Neural cell (in vitro differentiated cells): Measurements from ENCODE around the gene PAN3. TPM values are rescaled to one million over a fixed set of nuclear protein-coding genes. Genes with fewer than 3 reads are reported as not detected.

Experiments used
- H2AFZ ChIP-seq: fragments of 200-600, 300-800 bp; sonication (generic), shearing (Covaris generic); 2 replicates; pipeline ENCODE4 v1.6.0; 2014; ENCODE audit warnings: low read depth, mild to moderate bottlenecking, antibody characterized with exemption, low read length, moderate library complexity
- H3F3A ChIP-seq: fragments of 200-600 bp; shearing (Covaris generic); 2 replicates; pipeline ENCODE4 v1.6.1; 2016; ENCODE audit warnings: mild to moderate bottlenecking, moderate library complexity, mixed read lengths, antibody characterized with exemption, low read length; ENCODE audit not compliant: insufficient read depth, poor library complexity, severe bottlenecking
- H3K27ac ChIP-seq: fragments of 200-600, 300-800 bp; sonication (generic), shearing (Covaris generic); 2 replicates; pipeline ENCODE4 v1.5.1; 2014; ENCODE audit warnings: mild to moderate bottlenecking, low read length, moderate library complexity
- H3K27me3 ChIP-seq: fragments of 300-800, 200-600 bp; sonication (generic), shearing (Covaris generic); 2 replicates; pipeline ENCODE4 v1.6.0; 2014; ENCODE audit warnings: mild to moderate bottlenecking, low read depth, low read length, moderate library complexity; ENCODE audit not compliant: insufficient read depth
- H3K36me3 ChIP-seq: fragments of 300-800, 200-600 bp; sonication (generic), shearing (Covaris generic); 2 replicates; pipeline ENCODE4 v1.5.1; 2014; ENCODE audit warnings: mild to moderate bottlenecking, antibody characterized with exemption, low read length, moderate library complexity; ENCODE audit not compliant: insufficient read depth
- H3K4me2 ChIP-seq: fragments of 300-800, 200-600 bp; sonication (generic), shearing (Covaris generic); 2 replicates; pipeline ENCODE4 v1.6.0; 2014; ENCODE audit warnings: mild to moderate bottlenecking, low read length
- H3K4me3 ChIP-seq: fragments of 300-800, 200-600 bp; sonication (generic), shearing (Covaris generic); 2 replicates; pipeline ENCODE4 v1.5.1; 2014; ENCODE audit warnings: mild to moderate bottlenecking, low read length, moderate library complexity
- H3K79me2 ChIP-seq: fragments of 200-600 bp; shearing (Covaris generic); replicated peaks from 2 replicates; pipeline ENCODE4 v1.6.0; 2014; ENCODE audit warnings: mild to moderate bottlenecking, low read length, moderate library complexity; ENCODE audit not compliant: insufficient read depth
- H3K9ac ChIP-seq: fragments of 300-800, 200-600 bp; sonication (generic), shearing (Covaris generic); 2 replicates; pipeline ENCODE4 v1.6.1; 2016; ENCODE audit warnings: mild to moderate bottlenecking, low read length, mixed read lengths
- H3K9me2 ChIP-seq: fragments of 200-600 bp; shearing (Covaris generic); 2 replicates; pipeline ENCODE4 v1.6.1; 2016; ENCODE audit warnings: mild to moderate bottlenecking, low read length, mixed read lengths; ENCODE audit not compliant: insufficient read depth
- H3K9me3 ChIP-seq: fragments of 200-600, 300-800 bp; sonication (generic), shearing (Covaris generic); 2 replicates; pipeline ENCODE4 v1.6.1; 2016; ENCODE audit warnings: mild to moderate bottlenecking, mixed run types, low read length, moderate library complexity, mixed read lengths
- H4K20me1 ChIP-seq: fragments of 200-600 bp; shearing (Covaris generic); 2 replicates; pipeline ENCODE4 v1.6.1; 2016; ENCODE audit warnings: mild to moderate bottlenecking, mixed run types; ENCODE audit not compliant: insufficient read depth
- EP300 ChIP-seq: fragments of 450-650 bp; conservative IDR thresholded peaks from 2 replicates; pipeline ENCODE4 v1.6.1; 2014; ENCODE audit warnings: antibody characterized with exemption, mild to moderate bottlenecking, moderate library complexity; ENCODE audit not compliant: poor library complexity, severe bottlenecking
- EZH2 ChIP-seq: fragments of 200-600, 300-800 bp; shearing (Covaris generic), sonication (generic); IDR thresholded peaks from 2 replicates; pipeline ENCODE4 v1.6.1; 2014; ENCODE audit warnings: antibody characterized with exemption, low read length, borderline replicate concordance, mild to moderate bottlenecking; ENCODE audit not compliant: insufficient read depth, poor library complexity, severe bottlenecking
- MXI1 ChIP-seq: fragments of 450-650 bp; conservative IDR thresholded peaks from 2 replicates; pipeline ENCODE4 v1.6.1; 2014; ENCODE audit warnings: antibody characterized with exemption, mild to moderate bottlenecking; ENCODE audit not compliant: poor library complexity, severe bottlenecking
- POLR2AphosphoS5 ChIP-seq: IDR thresholded peaks from 2 replicates; pipeline ENCODE4 v1.6.1; 2012
- RAD21 ChIP-seq: fragments of 450-650 bp; conservative IDR thresholded peaks from 2 replicates; pipeline ENCODE4 v1.6.1; 2014; ENCODE audit warnings: antibody characterized with exemption, mild to moderate bottlenecking, moderate library complexity
- SMC3 ChIP-seq: fragments of 450-650 bp; conservative IDR thresholded peaks from 2 replicates; pipeline ENCODE4 v1.6.1; 2014; ENCODE audit warnings: antibody characterized with exemption, mild to moderate bottlenecking, moderate library complexity; ENCODE audit not compliant: poor library complexity
- TAF1 ChIP-seq: IDR thresholded peaks from 2 replicates; pipeline ENCODE4 v1.6.1; 2012; ENCODE audit warnings: low read depth
- polyA plus RNA-seq: library from polyadenylated mRNA; depleted of rRNA; stranded (reverse); fragments of >200 nt; gene quantifications from 2 replicates; pipeline ENCODE4 v1.2.3, GENCODE V29; 2014
- TF ChIP-seq, protein P1 (sequence below): fragments of 450-650 bp; IDR thresholded peaks from 2 replicates; pipeline ENCODE4 v1.5.1; 2014; ENCODE audit warnings: antibody characterized with exemption, mild to moderate bottlenecking, moderate library complexity; ENCODE audit not compliant: poor library complexity, severe bottlenecking
- TF ChIP-seq, protein P2 (sequence below): IDR thresholded peaks from 2 replicates; pipeline ENCODE4 v1.6.1; 2012; ENCODE audit warnings: borderline replicate concordance

PAN3 gene
- polyA plus RNA-seq, 1 donor from 2014 or later: 44.0 TPM

DNA sequence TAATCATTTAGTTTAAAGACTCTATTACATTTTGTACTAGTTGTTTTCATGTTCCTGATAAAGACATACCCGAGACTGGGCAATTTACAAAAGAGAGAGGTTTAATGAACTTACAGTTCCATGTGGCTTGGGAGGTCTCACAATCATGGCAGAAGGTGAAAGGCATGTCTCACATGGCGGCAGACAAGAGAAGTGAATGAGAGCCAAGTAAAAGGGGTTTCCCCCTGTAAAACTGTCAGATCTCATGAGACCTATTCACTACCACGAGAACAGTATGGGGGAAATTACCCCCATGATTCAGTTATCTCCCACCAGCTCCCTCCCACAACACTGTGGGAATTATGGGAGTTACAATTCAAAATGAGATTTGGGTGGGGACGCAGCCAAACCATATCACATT lies 129.2 kb downstream of the PAN3 start:
- TF ChIP-seq EP300 (no peak), SMC3 (no peak), TAF1 (no peak), EZH2 (no peak), POLR2AphosphoS5 (no peak), MXI1 (no peak), RAD21 (no peak)
- TF ChIP-seq, protein P1, sequence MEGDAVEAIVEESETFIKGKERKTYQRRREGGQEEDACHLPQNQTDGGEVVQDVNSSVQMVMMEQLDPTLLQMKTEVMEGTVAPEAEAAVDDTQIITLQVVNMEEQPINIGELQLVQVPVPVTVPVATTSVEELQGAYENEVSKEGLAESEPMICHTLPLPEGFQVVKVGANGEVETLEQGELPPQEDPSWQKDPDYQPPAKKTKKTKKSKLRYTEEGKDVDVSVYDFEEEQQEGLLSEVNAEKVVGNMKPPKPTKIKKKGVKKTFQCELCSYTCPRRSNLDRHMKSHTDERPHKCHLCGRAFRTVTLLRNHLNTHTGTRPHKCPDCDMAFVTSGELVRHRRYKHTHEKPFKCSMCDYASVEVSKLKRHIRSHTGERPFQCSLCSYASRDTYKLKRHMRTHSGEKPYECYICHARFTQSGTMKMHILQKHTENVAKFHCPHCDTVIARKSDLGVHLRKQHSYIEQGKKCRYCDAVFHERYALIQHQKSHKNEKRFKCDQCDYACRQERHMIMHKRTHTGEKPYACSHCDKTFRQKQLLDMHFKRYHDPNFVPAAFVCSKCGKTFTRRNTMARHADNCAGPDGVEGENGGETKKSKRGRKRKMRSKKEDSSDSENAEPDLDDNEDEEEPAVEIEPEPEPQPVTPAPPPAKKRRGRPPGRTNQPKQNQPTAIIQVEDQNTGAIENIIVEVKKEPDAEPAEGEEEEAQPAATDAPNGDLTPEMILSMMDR: no peak
- TF ChIP-seq, protein P2, sequence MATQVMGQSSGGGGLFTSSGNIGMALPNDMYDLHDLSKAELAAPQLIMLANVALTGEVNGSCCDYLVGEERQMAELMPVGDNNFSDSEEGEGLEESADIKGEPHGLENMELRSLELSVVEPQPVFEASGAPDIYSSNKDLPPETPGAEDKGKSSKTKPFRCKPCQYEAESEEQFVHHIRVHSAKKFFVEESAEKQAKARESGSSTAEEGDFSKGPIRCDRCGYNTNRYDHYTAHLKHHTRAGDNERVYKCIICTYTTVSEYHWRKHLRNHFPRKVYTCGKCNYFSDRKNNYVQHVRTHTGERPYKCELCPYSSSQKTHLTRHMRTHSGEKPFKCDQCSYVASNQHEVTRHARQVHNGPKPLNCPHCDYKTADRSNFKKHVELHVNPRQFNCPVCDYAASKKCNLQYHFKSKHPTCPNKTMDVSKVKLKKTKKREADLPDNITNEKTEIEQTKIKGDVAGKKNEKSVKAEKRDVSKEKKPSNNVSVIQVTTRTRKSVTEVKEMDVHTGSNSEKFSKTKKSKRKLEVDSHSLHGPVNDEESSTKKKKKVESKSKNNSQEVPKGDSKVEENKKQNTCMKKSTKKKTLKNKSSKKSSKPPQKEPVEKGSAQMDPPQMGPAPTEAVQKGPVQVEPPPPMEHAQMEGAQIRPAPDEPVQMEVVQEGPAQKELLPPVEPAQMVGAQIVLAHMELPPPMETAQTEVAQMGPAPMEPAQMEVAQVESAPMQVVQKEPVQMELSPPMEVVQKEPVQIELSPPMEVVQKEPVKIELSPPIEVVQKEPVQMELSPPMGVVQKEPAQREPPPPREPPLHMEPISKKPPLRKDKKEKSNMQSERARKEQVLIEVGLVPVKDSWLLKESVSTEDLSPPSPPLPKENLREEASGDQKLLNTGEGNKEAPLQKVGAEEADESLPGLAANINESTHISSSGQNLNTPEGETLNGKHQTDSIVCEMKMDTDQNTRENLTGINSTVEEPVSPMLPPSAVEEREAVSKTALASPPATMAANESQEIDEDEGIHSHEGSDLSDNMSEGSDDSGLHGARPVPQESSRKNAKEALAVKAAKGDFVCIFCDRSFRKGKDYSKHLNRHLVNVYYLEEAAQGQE: no peak
- Histone ChIP-seq H2AFZ (no peak overlapping the region), H4K20me1 (no peaks in the 10 kb centered on the region), H3K9ac (no peak overlapping the region), H3K36me3 (no peaks in the 10 kb centered on the region), H3K9me3 (no peaks in the 10 kb centered on the region), H3K79me2 (no peaks in the 10 kb centered on the region), H3F3A (no peaks in the 10 kb centered on the region), H3K27me3 (no peaks in the 10 kb centered on the region), H3K27ac (no peak overlapping the region), H3K9me2 (no peaks in the 10 kb centered on the region), H3K4me3 (no peak overlapping the region), H3K4me2 (no peak overlapping the region)

DNA sequence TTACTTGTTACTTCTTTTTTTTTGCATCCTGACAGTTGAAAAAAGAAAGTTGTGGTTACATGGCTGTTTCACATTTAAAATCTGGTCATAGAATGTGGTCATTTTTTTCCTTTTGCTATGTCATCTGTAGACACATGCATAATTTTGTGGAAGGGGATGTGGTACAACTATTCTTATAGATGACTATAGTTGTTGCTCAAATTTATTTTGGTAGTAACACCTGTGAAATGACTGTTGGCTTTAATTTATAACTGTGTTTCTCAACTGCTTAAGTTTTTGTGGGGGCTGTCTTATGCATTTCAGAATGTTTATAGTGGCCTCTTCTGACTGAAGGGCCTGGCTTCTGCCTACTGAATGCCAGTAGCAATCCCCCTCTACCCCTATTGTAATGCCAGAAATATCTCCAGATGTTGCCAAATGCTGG lies 130.5 kb downstream of the PAN3 start:
- H3K4me3 ChIP-seq: no peak overlapping the region
- H4K20me1 ChIP-seq: no peaks in the 10 kb centered on the region
- H3K9me2 ChIP-seq: no peaks in the 10 kb centered on the region
- TF ChIP-seq, protein P2: no peak
- TF ChIP-seq TAF1 (no peak), MXI1 (no peak), SMC3 (no peak), RAD21 (no peak), EZH2 (no peak), POLR2AphosphoS5 (no peak), EP300 (no peak)
- TF ChIP-seq, protein P1: no peak
- H3K9me3 ChIP-seq: no peaks in the 10 kb centered on the region
- no peaks in the 10 kb centered on the region for H3K27me3 ChIP-seq
- no peaks in the 10 kb centered on the region for H3K36me3 ChIP-seq
- H3K79me2 ChIP-seq: no peaks in the 10 kb centered on the region
- no peak overlapping the region for H3K4me2 ChIP-seq
- no peak overlapping the region for H3K9ac ChIP-seq
- no peaks in the 10 kb centered on the region for H3F3A ChIP-seq
- H3K27ac ChIP-seq: no peak overlapping the region
- no peak overlapping the region for H2AFZ ChIP-seq
